ENCODE results near the gene ARMC2.

ARMC2 gene

DNA sequence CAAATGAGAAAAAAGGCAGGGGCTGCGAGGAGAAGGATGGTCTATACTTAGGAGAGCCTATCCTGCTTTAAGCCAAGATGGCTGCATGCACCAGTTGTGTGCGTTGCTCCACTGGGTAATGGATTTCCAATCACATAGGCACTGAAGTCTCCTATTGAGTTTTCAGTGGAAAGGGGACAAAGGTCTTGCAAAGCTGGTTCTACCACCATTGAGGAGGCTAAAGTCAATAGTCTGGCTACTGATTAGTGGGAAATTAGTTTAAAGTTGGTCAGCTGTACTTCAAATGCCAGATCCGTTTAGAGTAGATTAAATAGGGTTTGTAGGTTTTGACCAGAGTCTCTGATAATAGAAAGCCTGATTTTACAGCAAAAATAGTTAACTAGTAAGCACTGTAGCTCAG, 141.5 kb downstream of the ARMC2 start:
- H3K4me3 ChIP-seq (ENCODE audit: insufficient read depth, low read length, poor library complexity, severe bottlenecking): no peak overlapping the region
- no peaks in the 10 kb centered on the region for H3F3A ChIP-seq (ENCODE audit: insufficient read depth)
- no peak overlapping the region for H3K27ac ChIP-seq (ENCODE audit: low read depth, low read length)
- no peak overlapping the region for H3K9ac ChIP-seq (ENCODE audit: low read length)
- H3K4me2 ChIP-seq (ENCODE audit: low read depth, low read length, poor library complexity, severe bottlenecking): no peak overlapping the region
- no peaks in the 10 kb centered on the region for H3K36me3 ChIP-seq (ENCODE audit: low read length)
- H2AFZ ChIP-seq (ENCODE audit: low read depth, low read length, severe bottlenecking): no peak overlapping the region
- H3K9me2 ChIP-seq (replicated peaks; ENCODE audit: insufficient read depth, low read length): no peaks in the 10 kb centered on the region
- H4K20me1 ChIP-seq (ENCODE audit: low read depth, low read length): no peaks in the 10 kb centered on the region
- no peak for TF ChIP-seq EZH2phosphoT487 (conservative IDR thresholded peaks at IDR 0.05; ENCODE audit: low read length)
- TF ChIP-seq, protein P1, sequence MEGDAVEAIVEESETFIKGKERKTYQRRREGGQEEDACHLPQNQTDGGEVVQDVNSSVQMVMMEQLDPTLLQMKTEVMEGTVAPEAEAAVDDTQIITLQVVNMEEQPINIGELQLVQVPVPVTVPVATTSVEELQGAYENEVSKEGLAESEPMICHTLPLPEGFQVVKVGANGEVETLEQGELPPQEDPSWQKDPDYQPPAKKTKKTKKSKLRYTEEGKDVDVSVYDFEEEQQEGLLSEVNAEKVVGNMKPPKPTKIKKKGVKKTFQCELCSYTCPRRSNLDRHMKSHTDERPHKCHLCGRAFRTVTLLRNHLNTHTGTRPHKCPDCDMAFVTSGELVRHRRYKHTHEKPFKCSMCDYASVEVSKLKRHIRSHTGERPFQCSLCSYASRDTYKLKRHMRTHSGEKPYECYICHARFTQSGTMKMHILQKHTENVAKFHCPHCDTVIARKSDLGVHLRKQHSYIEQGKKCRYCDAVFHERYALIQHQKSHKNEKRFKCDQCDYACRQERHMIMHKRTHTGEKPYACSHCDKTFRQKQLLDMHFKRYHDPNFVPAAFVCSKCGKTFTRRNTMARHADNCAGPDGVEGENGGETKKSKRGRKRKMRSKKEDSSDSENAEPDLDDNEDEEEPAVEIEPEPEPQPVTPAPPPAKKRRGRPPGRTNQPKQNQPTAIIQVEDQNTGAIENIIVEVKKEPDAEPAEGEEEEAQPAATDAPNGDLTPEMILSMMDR (IDR thresholded peaks at IDR 0.05; ENCODE audit: insufficient read depth, low read length, poor library complexity, severe bottlenecking): no peak
- H3K9me3 ChIP-seq (ENCODE audit: insufficient read depth, low read length): no peaks in the 10 kb centered on the region
- no peaks in the 10 kb centered on the region for H3K27me3 ChIP-seq (ENCODE audit: low read length)
- H3K79me2 ChIP-seq (ENCODE audit: insufficient read depth, low read length): no peaks in the 10 kb centered on the region

GRCh38 chr6:108993876-108994275, 145.7 kb downstream of the ARMC2 start:
- no peak overlapping the region for H3K27ac ChIP-seq (ENCODE audit: low read depth, low read length)
- H3K36me3 ChIP-seq (ENCODE audit: low read length): no peaks in the 10 kb centered on the region
- H3K27me3 ChIP-seq (ENCODE audit: low read length): no peaks in the 10 kb centered on the region
- no peak overlapping the region for H3K9ac ChIP-seq (ENCODE audit: low read length)
- TF ChIP-seq EZH2phosphoT487 (conservative IDR thresholded peaks at IDR 0.05; ENCODE audit: low read length): no peak
- TF ChIP-seq, protein P1 (IDR thresholded peaks at IDR 0.05; ENCODE audit: insufficient read depth, low read length, poor library complexity, severe bottlenecking): no peak
- no peaks in the 10 kb centered on the region for H3K9me3 ChIP-seq (ENCODE audit: insufficient read depth, low read length)
- H3K4me2 ChIP-seq (ENCODE audit: low read depth, low read length, poor library complexity, severe bottlenecking): no peak overlapping the region
- no peaks in the 10 kb centered on the region for H3K9me2 ChIP-seq (replicated peaks; ENCODE audit: insufficient read depth, low read length)
- no peaks in the 10 kb centered on the region for H3K79me2 ChIP-seq (ENCODE audit: insufficient read depth, low read length)
- no peaks in the 10 kb centered on the region for H3F3A ChIP-seq (ENCODE audit: insufficient read depth)
- no peak overlapping the region for H2AFZ ChIP-seq (ENCODE audit: low read depth, low read length, severe bottlenecking)
- no peak overlapping the region for H3K4me3 ChIP-seq (ENCODE audit: insufficient read depth, low read length, poor library complexity, severe bottlenecking)
- H4K20me1 ChIP-seq (ENCODE audit: low read depth, low read length): no peaks in the 10 kb centered on the region

GRCh38 chr6:108995296-108995695, 147.1 kb downstream of the ARMC2 start:
- Histone ChIP-seq H3K9me2 (replicated peaks; ENCODE audit: insufficient read depth, low read length) (no peaks in the 10 kb centered on the region), H3K9ac (ENCODE audit: low read length) (no peak overlapping the region), H2AFZ (ENCODE audit: low read depth, low read length, severe bottlenecking) (no peak overlapping the region), H3K36me3 (ENCODE audit: low read length) (no peaks in the 10 kb centered on the region), H3K27me3 (ENCODE audit: low read length) (no peaks in the 10 kb centered on the region), H3K27ac (ENCODE audit: low read depth, low read length) (no peak overlapping the region), H3K9me3 (ENCODE audit: insufficient read depth, low read length) (no peaks in the 10 kb centered on the region), H3F3A (ENCODE audit: insufficient read depth) (no peaks in the 10 kb centered on the region), H4K20me1 (ENCODE audit: low read depth, low read length) (no peaks in the 10 kb centered on the region), H3K4me3 (ENCODE audit: insufficient read depth, low read length, poor library complexity, severe bottlenecking) (no peak overlapping the region), H3K79me2 (ENCODE audit: insufficient read depth, low read length) (no peaks in the 10 kb centered on the region), H3K4me2 (ENCODE audit: low read depth, low read length, poor library complexity, severe bottlenecking) (no peak overlapping the region)
- no peak for TF ChIP-seq EZH2phosphoT487 (conservative IDR thresholded peaks at IDR 0.05; ENCODE audit: low read length)
- TF ChIP-seq, protein P1 (IDR thresholded peaks at IDR 0.05; ENCODE audit: insufficient read depth, low read length, poor library complexity, severe bottlenecking): no peak
